Measurements from ENCODE around the gene YEATS2.

YEATS2 gene

DNA sequence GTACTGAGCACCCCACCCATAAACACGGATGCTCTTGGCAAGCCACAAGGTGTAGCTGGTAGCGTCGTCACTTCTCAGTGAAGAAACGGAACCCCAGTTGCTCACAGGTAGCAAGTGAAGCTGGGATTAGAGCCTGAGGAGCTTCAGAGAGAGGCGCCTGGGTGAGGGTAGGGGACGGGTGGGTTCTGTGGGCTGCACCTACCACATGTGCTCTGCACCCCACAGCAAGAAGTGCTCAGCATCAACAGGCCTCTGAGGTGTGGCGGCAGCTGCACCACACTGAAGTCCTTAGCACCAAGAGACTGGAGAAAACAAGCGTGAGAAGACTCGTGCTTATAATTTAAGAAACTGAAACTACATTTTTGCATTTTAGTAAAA, 118.0 kb downstream of the YEATS2 start:
- no peak for DNase-seq

DNA sequence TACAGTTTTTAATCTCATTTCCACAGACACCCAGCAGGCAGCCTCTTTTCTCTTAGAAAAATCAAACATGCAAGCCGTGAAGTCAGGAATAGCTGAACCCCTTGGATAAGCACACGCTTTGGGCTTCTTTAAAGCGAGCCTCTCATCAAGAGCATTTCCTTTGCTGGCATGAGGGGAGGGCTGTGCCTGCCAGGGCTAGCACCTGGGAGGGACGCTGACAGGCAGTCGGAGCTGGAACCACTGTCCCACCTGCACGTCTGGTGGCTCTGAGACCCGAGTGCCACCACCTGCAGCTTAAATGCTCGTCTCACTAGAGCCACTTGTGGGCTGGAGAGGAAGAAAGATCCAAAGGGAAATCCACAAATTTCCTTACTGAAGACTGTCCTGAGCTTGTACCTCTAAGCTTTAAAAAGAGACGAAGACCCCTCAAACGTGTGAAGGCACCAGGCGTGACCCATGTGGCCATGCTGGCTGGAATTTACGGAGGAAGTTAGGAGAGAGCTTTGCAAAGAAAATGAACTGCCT, 118.4 kb downstream of the YEATS2 start:
- DNase-seq, result no peak

DNA sequence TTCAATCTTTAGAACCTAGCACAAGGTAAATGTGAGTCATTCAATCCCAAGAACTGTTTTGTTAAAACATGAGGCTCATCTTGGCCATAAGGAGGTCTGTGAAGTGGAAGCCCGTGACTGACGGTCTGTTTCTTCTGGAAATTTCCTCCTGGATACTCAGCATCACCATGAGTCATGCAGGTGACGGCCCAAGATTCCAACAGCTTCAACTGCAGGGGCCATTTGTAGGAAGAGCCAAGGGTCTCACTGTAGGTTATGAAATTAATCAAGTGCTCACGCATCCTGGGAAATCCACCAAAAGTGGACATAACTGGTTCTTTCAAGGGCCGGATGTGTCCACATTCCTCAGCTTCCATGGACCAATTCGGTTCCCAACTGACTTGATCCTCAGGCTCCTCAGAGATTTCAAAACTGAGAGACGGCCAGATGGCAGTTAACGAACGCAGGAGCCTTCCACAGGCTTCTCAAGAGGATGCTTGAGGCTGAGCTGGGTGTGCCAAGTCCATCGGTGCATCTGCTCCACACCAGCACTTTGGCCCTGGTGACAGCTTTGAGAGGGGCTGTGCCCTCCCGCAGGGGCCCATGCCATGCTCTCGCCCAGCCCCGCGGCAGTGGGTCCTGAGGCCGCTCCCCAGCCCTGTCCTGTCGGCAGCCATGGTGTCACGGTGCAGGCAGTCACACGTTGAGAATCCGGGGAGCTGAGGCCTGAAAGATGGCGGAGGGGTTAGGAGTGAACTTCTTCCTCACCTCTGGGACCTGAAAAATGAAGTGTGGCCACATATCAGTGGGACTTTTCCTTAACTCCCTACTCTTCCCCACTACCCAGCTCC, 119.3 kb downstream of the YEATS2 start:
- DNase-seq, result no peak

DNA sequence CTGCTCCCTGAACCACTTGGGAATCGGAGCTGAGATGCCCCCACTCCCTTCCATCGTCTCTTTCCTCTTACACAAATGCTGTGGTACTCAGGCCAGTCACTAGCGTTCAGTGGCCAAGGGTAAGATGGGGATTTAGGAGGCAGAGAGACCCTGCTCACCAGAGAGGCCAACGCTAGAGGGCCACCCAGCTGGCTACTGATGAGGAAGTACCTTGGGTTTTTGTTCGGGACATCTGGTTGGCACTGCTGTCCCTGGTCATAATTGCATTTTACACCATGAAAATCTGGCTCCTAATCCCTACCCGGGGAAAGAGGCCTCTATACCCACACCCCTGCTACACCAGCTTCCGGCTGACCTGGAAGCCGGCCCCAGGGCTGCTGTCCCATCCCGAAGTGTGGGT, 120.0 kb downstream of the YEATS2 start:
- DNase-seq, result no peak

DNA sequence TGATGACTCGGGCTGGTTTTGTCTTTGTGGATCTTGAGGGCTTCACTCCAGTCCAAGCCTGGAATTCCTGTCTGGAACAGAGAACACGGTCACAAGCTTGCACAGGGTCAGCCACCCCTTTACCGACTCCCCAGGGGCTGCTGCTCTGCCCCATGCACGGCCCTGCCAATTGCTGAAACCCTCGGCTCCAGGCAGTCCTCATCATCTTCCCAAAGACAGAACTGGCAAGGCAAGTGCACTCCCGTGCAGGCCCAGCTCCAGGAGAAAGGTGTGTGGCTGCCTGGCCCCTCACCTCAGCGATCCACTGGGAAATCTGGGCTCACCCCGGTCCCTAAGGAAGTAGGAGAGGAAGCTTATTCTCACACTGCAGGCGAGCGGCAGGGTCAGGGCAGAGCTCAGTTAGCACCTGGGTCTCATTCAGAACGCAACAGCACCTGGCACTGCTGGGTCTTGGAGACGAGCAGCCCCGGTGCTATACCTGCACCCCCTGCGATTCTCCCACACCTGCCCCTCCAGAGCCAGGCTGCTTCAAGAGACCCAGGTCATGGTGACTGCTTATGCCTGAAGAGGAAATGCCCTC, 120.5 kb downstream of the YEATS2 start:
- no peak for DNase-seq

DNA sequence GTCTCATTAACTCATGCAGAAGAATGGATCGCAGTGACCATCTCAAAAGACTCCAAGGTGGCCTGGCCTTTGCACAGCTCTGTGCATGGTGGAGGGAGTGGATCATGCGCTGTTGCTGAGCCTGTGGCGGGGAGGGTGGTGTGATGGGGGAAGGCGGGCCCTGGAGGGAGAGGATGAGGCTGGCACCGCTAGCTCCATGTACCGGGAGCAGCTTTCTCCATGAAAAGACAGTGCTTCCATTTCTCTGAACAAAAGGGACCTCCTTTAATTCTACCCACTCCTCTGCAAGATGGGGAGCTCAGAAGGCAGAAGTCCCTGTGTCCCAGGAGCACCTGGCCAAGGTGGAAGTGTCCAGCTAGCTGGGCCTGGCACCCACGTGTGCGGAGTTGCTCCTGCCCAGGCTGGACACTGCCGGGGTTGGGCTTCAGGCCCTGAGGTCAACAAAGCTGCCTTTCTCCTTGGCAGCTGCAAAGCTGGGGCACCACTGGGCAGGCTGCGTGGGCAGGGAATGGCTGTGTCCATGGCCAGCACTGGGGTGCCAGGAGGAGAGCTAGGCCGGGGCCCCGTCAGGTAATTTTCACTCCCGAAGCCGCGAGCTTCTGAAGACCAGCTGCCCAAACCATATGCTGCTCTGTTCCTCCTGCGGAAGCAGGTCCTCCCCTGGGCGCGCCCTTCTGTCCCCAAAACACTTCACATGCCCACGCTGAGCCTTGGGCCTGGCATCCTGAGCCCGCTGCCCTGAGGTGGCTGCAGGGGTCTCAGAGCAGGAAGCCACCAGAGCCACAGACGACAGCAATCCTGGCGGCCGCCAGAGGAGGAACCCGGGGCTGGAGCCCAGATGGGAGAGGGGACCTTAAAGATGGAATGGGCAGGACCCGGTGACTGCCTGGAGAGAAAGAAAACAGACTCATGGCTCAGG, 121.4 kb downstream of the YEATS2 start:
- no peak for DNase-seq

DNA sequence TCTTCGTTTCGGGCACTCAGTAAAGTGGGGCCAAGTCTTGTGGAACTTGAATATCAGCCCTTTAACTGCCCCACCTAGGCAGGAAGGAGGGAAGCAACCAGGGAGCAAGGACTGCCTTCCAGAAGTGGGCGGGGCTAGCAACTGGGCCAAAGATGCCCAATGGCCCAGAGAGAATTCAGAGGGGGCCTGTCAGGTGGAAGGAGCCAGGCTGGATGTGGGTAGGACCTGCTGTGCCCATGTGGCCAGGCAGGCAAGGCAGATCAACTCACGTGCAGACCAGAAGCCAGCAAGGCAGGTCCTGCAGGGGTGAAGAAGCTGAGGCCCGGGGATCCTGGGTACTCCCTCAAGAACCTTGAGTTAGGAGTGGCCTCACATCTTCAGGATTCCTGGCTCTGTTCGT, 122.2 kb downstream of the YEATS2 start:
- DNase-seq, result no peak

DNA sequence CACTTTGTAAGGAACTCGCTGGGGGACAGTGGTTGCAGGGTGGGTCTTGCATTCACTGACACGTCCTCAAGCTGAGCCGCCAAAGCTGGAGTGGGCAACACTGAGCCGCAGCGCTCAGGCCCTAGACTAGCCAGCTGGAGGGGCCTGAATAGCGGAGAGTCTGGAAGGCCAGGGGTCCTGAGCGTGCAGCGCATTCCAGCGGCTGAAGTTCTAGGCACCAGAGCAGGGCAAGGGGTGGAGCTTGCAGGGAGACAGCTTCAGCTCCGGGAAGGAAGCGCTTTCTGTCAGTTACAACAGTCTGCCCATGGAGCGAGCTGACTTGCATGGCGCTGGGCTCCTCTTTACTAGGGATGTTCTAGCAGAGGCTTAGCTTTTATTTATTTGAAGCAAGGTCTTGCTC, 125.0 kb downstream of the YEATS2 start:
- DNase-seq, result no peak

DNA sequence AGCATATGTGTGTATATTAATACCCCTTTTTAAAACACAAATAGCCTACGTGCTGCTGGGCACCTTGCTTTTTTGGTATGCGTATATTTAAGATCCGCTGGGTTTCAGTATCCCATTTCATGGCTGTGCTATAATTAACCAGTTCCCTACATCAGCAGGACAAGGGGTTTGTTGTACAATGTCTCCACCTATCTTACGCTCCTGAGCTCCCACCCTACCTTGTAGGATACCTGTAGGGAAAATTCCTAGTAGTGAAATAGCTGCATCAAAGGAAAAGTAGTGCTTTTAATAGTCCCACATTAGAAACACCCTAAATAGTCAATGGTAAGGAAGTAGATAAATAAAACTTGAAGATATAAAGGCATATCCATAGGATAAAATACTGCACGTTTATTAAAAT, 126.4 kb downstream of the YEATS2 start:
- DNase-seq, result no peak

DNA sequence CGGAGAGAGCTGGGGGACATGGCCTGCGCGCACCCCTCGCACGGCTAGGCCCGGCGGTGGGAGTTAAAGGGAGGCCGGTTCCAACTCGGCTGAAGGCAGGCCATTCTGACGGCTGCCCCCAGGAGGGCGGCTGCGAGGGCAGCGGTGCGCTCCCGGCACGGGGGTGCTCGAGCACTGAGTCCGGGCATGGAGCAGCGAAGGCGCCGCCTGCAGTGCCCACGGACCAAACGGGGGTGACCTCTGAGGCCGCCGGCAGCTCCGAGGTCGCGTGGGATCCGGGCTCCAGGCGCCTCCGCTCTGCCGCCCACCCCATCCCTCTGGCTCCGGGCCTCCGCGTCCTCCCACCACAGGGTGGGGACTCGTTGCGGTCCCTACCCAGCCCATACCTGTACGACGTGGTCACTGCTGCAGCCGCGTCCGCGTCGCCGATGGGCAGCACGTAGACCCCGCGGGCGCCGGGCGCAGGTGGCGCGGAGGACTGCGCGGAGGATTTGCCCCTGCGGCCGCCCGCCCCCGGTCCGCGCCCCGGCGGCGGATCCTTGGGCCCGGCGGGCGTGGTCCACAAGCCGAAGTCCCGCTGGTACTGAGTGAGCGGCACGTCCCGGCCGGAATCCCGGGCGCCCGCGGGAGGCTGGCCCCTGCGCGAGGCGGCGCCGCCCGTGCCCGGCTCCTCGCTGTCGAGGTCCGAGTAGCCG, 127.3 kb downstream of the YEATS2 start:
- DNase-seq, result peak in 1 of 5 donors; percentile 12

DNA sequence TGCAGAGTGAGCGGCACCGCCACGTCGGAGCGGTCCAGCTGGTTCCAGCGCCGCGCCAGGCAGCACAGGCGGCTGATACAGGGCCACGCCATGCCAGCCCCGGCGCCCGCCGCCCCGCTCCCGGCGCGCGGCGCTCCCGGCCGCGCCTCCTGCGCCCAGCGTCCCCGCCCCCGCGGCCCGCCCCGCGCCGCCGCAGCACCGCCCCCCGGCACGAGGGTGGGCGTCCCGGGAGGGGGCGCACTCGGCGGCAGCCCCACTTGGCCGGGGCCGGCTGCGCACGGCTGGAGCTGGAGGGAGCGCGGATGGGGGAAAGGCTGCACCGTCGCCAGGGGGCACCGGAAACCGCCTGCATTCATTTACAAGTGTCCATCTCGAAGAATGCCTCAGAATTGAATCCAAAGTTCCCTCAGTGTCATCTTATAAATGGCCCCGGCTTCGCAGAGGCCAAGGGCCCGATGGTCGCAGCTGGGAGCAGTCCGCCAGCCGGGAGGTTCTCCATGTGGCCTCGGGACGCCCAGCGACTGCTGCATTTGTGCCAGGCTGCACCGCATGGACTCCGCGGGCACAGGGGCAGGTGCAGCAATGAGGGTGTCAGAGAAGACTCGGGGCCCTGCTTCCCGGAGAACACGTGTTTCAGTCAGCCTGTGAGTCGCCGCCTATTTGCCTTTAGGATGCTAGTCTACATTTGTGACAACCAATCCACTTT, 128.0 kb downstream of the YEATS2 start, which contains the start of gene MAP6D1:
MAP6D1 (minus strand) TSS at position 122 of the 706 bp plus-strand sequence; CDS start at position 92, 30 bp downstream.
- peak in 3 of 5 donors; percentile 16 to 34 (median 19) for DNase-seq

DNA sequence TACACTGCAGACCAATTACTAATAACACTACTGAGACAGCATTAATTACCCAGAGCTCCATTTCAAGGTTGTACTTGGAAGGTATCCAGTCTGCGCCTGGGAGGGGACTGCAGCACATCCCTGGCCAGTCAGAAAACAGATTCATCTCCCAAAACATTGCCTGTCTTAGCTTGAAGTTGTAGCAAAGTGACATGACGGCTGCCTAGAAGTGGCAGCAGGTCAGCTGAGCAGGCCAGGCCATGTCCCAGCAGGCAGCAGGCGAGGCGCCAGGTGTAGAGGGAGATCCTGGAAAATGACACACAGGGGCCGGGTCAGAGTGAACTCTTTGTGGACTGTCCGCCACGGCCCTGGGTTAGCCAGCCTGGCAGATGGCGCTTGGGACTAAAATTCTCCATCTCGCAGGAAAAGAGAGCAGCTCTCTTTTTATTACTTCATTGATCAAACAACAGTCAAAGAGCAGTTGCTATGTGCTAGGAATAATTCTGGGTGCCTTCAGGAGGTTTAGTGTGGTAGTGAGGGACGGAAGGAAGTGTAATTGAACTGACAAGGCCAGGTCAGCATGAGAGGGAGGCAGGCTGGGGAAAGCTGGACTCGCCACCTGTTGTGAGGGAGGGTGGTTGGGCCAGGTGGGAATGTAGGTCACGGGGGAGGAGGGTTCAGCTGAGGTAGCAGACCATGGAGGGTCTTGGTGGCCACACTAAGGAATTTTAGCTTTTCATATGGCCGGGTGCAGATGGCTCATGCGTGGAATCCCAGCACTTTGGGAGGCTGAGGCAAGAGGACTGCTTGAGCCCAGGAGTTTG, 129.1 kb downstream of the YEATS2 start:
- no peak for DNase-seq

DNA sequence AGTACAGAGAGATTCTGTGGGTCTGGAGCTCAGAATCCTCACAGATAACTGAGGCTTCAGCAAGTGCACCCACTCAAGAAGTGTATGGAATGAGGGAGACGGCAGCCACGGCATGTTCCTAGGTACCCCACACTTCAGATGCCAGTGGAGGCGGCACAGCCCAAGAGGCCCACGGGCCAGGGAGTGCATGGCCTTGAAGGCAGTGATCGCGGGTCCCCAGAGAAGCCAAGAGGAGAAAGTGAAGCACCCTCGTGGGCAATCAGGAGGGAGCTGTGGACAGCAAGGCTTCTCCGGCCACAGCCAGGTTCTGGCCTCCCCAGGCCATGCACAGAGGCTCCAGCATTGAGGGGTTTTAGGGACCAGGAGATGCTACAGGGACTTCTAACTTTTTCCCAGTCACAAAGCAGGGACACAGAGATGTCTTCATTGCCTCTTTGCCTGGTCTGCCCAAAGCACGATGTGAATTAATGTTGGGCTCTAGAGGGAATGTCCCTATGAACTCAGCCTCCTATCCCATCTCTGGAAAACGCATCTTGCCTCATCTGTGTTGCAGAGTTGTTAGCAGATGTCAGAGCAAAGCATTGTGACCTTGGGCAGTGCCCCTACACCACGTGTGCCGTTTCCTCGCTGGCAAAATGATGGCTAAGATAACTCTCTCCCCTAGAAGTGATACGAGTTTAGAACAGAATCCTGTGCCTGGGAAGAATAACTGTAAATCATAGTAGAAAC, 130.4 kb downstream of the YEATS2 start:
- no peak for DNase-seq

DNA sequence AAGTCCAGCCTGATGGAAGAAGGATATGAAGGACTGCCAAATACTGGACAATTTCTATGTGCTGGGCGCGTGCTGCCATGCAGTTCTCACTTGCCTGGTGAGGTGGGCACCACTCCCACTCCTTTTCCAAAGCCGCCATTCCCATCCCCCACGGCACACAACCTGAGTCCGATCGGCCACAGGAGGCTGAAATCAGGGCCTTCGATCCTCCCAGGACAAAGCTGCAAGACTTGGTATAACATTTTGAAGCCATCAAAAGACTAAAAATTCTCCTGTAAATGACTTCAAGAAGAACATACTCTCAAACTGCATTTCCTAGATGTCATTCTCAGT, 130.9 kb downstream of the YEATS2 start:
- DNase-seq, result no peak

DNA sequence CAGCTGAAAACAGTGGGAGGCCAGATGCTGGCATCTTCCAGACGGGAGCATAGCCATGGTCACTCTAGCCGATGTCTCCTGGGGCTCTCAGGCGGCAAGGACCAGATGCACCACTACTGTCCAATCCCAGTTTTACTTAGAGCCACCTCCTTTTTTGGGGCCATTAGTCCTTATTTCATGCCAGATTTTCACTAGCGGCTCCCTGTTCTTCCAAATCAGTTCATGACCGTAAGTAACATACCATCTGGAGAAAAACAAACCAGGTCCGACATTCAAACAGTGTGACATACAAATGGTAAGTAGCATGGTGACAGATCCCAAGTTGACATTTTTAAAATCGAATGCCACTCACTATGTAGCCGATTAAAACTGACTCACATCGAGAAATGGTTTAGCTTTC, 131.9 kb downstream of the YEATS2 start:
- no peak for DNase-seq

DNA sequence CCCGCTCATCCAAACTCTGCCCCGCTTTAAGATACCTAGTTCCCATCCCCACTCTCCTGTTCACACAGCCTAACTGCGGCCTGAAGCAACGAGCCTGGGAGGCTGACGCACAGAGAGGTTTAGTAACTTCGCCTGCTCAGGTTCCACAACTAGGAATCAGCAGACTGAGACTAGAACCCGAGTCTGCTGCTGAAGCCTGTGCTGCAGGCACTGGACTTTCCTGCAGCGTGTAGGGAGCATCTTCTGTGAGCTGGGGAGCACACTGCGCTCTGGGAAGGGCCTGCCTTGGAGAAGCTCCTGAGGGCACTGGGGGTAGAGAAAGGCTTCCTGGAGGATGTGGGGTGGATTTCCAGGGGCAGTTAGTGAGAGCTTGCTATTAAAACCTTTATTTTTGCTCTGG, 132.6 kb downstream of the YEATS2 start:
- no peak for DNase-seq

DNA sequence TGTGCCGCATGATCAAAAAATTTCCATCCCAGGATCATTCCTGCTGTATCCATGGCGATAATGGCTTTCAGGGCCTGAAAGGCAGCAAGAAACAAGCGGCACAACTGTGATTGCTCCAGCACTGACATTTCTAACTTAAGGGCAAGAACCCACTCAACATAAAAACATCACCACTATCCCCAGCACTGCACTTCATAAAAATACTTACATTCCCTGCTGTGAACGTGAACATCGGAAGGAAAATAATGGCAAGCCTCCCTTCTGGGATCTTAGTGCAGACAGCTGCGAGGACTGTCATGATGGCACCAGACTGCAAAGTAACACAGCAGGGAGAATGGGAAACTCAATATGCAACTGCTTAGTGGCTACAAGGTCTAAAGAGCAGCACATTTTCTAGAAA, 135.9 kb downstream of the YEATS2 start:
- DNase-seq, result no peak

DNA sequence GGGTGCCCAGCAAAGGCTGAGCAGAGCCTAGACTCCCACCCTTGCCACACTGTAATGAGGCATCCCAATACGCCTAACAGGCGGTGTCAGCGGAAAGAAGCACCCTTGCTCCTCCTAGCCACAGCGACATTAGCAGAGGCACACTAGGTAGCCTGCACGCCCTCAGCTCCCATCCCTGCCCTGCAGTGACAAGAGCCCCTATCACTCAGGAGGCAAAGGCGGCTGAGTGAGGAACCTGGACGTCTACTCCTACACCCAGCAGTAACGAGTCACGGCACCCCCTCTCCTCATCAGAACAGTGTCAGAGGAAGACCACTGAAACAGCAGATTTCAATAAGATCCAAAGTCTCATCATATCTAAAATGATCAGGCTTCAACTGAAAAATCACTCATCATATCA, 139.8 kb downstream of the YEATS2 start:
- DNase-seq, result no peak

DNA sequence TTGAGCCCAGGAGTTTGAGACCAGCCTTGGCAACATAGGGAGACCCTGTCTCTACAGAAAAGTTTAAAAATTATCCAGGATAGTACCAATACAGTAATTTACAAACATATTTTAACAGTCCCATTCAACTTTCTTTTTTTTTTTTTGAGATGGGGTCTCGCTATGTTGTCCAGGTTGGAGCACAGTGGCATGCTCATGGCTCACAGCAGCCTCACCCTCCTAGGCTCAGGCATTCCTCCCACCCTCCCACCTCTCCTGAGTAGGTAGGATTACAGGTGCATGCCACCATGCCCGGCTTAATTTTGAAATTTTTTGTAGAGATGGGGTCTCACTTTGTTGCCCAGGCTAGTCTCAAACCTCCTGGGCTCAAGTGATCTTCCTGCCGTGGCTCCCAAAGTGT, 140.3 kb downstream of the YEATS2 start:
- DNase-seq, result no peak

DNA sequence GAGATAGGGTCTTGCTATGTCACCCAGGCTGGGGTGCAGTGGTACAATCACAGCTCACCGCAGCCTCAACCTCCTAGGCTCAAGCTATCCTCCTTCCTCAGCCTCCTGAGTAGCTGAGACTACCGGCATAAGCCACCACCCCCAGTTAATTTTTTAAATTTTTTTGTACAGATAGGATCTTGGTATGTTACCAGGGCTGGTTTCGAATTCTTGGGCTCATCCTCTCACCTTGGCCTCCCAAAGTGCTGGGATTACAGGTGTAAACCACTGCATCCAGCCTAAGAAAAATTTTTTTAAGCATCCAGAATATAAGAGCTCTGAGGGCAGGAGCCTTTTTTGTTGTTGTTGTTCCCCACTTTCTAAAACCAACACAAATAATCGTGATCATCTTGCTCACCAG, 142.2 kb downstream of the YEATS2 start:
- no peak for DNase-seq

All from T-helper 1 cell (primary cell).